GM20000 (cell line): ENCODE results near the gene RBM28.

Experiments
- DNase-seq: peaks from one replicate; pipeline ENCODE4 v3.0.0; 2012; ENCODE audit warnings: low spot score
- CTCF ChIP-seq: IDR thresholded peaks from 2 replicates; pipeline ENCODE4 v1.5.1; 2012; ENCODE audit warnings: mild to moderate bottlenecking, control low read depth; ENCODE audit errors: extremely low read depth, missing control alignments

Gene RBM28

GRCh38 chr7:128259131-128260061 lies 84.3 kb downstream of the RBM28 start:
- no peak for TF ChIP-seq CTCF
- DNase-seq, result no peak

GRCh38 chr7:128257458-128257857 lies 86.2 kb downstream of the RBM28 start:
- TF ChIP-seq CTCF, result no peak
- DNase-seq, result no peak

- no peak for DNase-seq
- no peak for TF ChIP-seq CTCF
These were observed 88.4 kb downstream of the RBM28 start for GRCh38 chr7:128255271-128255670.

GRCh38 chr7:128254470-128254869 lies 89.2 kb downstream of the RBM28 start:
- DNase-seq, result no peak

GRCh38 chr7:128253701-128254100 lies 90.0 kb downstream of the RBM28 start:
- DNase-seq, result no peak
- no peak for TF ChIP-seq CTCF

More at GRCh38 chr7:128254470-128254869, 89.2 kb downstream of the RBM28 start:
- no peak for TF ChIP-seq CTCF

GRCh38 chr7:128251337-128251736 lies 92.4 kb downstream of the RBM28 start:
- DNase-seq, result no peak
- no peak for TF ChIP-seq CTCF
